GM23338 (cell line): ENCODE results near the gene DENND5B. TPM values are rescaled to one million over a fixed set of nuclear protein-coding genes. Genes with fewer than 3 reads are reported as not detected.

Source experiments
- ATAC-seq: fragments of 200-7000 bp; cut with Tn5 transposase; 3 replicates; pipeline ENCODE4 v1.9.1; 2020
- DNase-seq: peaks from one replicate; pipeline ENCODE4 v3.0.0-alpha.2; 2015; ENCODE audit warnings: low spot score
- H2AFZ ChIP-seq: fragments of 200-600 bp; sonication (generic); 2 replicates; pipeline ENCODE4 v1.8.0; 2016; ENCODE audit warnings: antibody characterized with exemption, mild to moderate bottlenecking, moderate library complexity
- H3F3A ChIP-seq: fragments of 200-600 bp; sonication (generic); replicated peaks from 2 replicates; pipeline ENCODE4 v1.8.0; 2017; ENCODE audit warnings: antibody characterized with exemption, mixed run types, low read depth
- H3K27ac ChIP-seq: fragments of 200-600 bp; sonication (generic); 2 replicates; pipeline ENCODE4 v1.6.1; 2016; ENCODE audit warnings: low read depth
- H3K27me3 ChIP-seq: fragments of 200-600 bp; sonication (generic); 2 replicates; pipeline ENCODE4 v1.8.0; 2016; ENCODE audit warnings: mild to moderate bottlenecking, mixed run types, moderate library complexity; ENCODE audit not compliant: insufficient read depth
- H3K36me3 ChIP-seq: fragments of 200-600 bp; sonication (generic); 2 replicates; pipeline ENCODE4 v1.8.0; 2016; ENCODE audit warnings: mild to moderate bottlenecking; ENCODE audit not compliant: insufficient read depth
- H3K4me1 ChIP-seq: fragments of 200-600 bp; sonication (generic); 2 replicates; pipeline ENCODE4 v1.8.0; 2016; ENCODE audit warnings: mild to moderate bottlenecking, moderate library complexity; ENCODE audit not compliant: insufficient read depth
- H3K4me2 ChIP-seq: fragments of 200-600 bp; sonication (generic); 2 replicates; pipeline ENCODE4 v1.7.1; 2017; ENCODE audit warnings: mixed run types
- H3K4me3 ChIP-seq: fragments of 200-600 bp; sonication (generic); 2 replicates; pipeline ENCODE4 v1.6.1; 2016; ENCODE audit warnings: mixed run types
- H3K79me2 ChIP-seq: fragments of 200-600 bp; sonication (generic); replicated peaks from 2 replicates; pipeline ENCODE4 v1.8.0; 2017; ENCODE audit warnings: mild to moderate bottlenecking; ENCODE audit not compliant: insufficient read depth
- H3K9me2 ChIP-seq: fragments of 200-600 bp; sonication (generic); 2 replicates; pipeline ENCODE4 v1.8.0; 2017; ENCODE audit not compliant: insufficient read depth
- H4K20me1 ChIP-seq: fragments of 200-600 bp; sonication (generic); replicated peaks from 2 replicates; pipeline ENCODE4 v1.8.0; 2017; ENCODE audit warnings: mild to moderate bottlenecking; ENCODE audit not compliant: insufficient read depth
- H3K27ac Mint-ChIP-seq: 2 replicates; pipeline ENCODE4 v1.8.0; 2020; ENCODE audit warnings: inconsistent platforms, mild to moderate bottlenecking, moderate library complexity, mixed read lengths
- H3K27me3 Mint-ChIP-seq: 3 replicates; pipeline ENCODE4 v1.8.0; 2022; ENCODE audit warnings: low read depth, mild to moderate bottlenecking, moderate library complexity, mixed read lengths, inconsistent platforms; ENCODE audit not compliant: insufficient read depth, poor library complexity
- H3K36me3 Mint-ChIP-seq: 3 replicates; pipeline ENCODE4 v1.8.0; 2021; ENCODE audit warnings: low read depth, mild to moderate bottlenecking, inconsistent platforms, moderate library complexity, mixed read lengths
- H3K4me1 Mint-ChIP-seq: 3 replicates; pipeline ENCODE4 v1.8.0; 2020; ENCODE audit warnings: mild to moderate bottlenecking, inconsistent platforms, mixed read lengths
- H3K4me3 Mint-ChIP-seq: 3 replicates; pipeline ENCODE4 v1.8.0; 2021; ENCODE audit warnings: moderate library complexity, mild to moderate bottlenecking, inconsistent platforms, mixed read lengths
- H3K9me3 Mint-ChIP-seq: 3 replicates; pipeline ENCODE4 v1.8.0; 2020; ENCODE audit warnings: moderate library complexity, mild to moderate bottlenecking, inconsistent platforms, mixed read lengths
- EZH2 ChIP-seq: fragments of 200-600 bp; sonication (generic); IDR thresholded peaks from one replicate; pipeline ENCODE4 v1.8.0; 2017; ENCODE audit warnings: antibody characterized with exemption, mild to moderate bottlenecking, low read depth; ENCODE audit not compliant: unreplicated experiment
- NANOG ChIP-seq: IDR thresholded peaks from 2 replicates; pipeline ENCODE4 v1.6.1; 2016; ENCODE audit warnings: antibody characterized with exemption, borderline replicate concordance
- ZNF331 ChIP-seq: fragments of 250-450 bp; sonication (Bioruptor Pico); IDR thresholded peaks from 2 replicates; pipeline ENCODE4 v1.5.0; 2020; ENCODE audit warnings: low read depth, mild to moderate bottlenecking, moderate library complexity
- polyA plus RNA-seq: library from polyadenylated mRNA; unstranded; fragments of >200 nt; fragmentation: Nextera tagmentation; extraction: Ambion mirVana; gene quantifications from 2 replicates; pipeline ENCODE4 v1.2.1, GENCODE V29; 2016
- total RNA-seq: library from RNA; depleted of rRNA; stranded (reverse); fragments of >200 nt; shearing (Covaris generic); gene quantifications from 2 replicates; pipeline ENCODE4 v1.2.3, GENCODE V29; 2014
- TF ChIP-seq, protein P1 (sequence below), 2 experiments: fragments of 200-600 bp in 1 of 2; sonication (generic) in 1 of 2; conservative IDR thresholded peaks; 2 replicates each; pipeline versions ENCODE4 v1.5.1 to v1.6.1; 2016 to 2017; ENCODE audit warnings: antibody characterized with exemption in 2 of 2, low read depth in 2 of 2, mild to moderate bottlenecking in 2 of 2, moderate library complexity in 1 of 2
- TF ChIP-seq, protein P2 (sequence below): fragments of 250-450 bp; sonication (Bioruptor Pico); IDR thresholded peaks from 2 replicates; pipeline ENCODE4 v1.5.0; 2020; ENCODE audit warnings: mild to moderate bottlenecking, moderate library complexity

DENND5B gene
- total and polyA plus RNA-seq, 2 experiments from 2014 or later: 6.5 to 17.2 TPM

DNA sequence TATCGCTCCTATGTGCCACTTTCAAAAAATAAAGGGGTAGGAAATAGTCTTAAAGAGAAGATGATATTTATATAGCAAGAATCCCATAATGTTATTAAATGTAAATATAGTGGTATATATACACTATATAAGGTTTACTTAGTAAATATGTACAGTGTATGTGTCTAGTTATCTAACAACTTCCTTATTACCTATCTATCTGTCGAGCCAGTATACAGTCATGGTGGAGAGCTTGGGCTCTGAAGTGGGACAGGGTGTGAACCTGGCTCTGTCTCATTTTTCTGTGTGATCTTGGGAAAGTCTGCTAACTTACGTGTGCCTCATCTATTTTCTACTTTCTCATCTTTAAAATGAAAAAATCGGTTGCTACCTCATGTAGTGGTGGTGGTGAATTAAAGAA lies 202.2 kb downstream of the DENND5B start:
- Histone ChIP-seq H3K4me3 (no peak overlapping the region), H3K9me2 (no peaks in the 10 kb centered on the region), H2AFZ (no peak overlapping the region), H3K79me2 (peaks cover 9% of the 10 kb centered on the region), H4K20me1 (no peaks in the 10 kb centered on the region), H3F3A (peaks cover 8% of the 10 kb centered on the region), H3K36me3 (no peaks in the 10 kb centered on the region), H3K27ac (0 out of 2 replicates have a peak overlapping the region, but pooled peaks have one; percentile 98), H3K4me1 (peaks cover 39% of the 10 kb centered on the region), H3K27me3 (no peaks in the 10 kb centered on the region), H3K4me2 (no peak overlapping the region)
- Mint-ChIP-seq H3K27ac (peak overlapping the region; percentile 42), H3K4me1 (peaks cover 65% of the 10 kb centered on the region), H3K27me3 (peaks cover 12% of the 10 kb centered on the region), H3K4me3 (no peak overlapping the region), H3K36me3 (no peaks in the 10 kb centered on the region), H3K9me3 (no peaks in the 10 kb centered on the region)
- TF ChIP-seq, protein P1, sequence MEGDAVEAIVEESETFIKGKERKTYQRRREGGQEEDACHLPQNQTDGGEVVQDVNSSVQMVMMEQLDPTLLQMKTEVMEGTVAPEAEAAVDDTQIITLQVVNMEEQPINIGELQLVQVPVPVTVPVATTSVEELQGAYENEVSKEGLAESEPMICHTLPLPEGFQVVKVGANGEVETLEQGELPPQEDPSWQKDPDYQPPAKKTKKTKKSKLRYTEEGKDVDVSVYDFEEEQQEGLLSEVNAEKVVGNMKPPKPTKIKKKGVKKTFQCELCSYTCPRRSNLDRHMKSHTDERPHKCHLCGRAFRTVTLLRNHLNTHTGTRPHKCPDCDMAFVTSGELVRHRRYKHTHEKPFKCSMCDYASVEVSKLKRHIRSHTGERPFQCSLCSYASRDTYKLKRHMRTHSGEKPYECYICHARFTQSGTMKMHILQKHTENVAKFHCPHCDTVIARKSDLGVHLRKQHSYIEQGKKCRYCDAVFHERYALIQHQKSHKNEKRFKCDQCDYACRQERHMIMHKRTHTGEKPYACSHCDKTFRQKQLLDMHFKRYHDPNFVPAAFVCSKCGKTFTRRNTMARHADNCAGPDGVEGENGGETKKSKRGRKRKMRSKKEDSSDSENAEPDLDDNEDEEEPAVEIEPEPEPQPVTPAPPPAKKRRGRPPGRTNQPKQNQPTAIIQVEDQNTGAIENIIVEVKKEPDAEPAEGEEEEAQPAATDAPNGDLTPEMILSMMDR (conservative IDR thresholded peaks at IDR 0.05; ENCODE audit: low read depth in 2 of 2): no peak
- TF ChIP-seq EZH2 (no peak), ZNF331 (no peak), NANOG (no peak)
- TF ChIP-seq, protein P2, sequence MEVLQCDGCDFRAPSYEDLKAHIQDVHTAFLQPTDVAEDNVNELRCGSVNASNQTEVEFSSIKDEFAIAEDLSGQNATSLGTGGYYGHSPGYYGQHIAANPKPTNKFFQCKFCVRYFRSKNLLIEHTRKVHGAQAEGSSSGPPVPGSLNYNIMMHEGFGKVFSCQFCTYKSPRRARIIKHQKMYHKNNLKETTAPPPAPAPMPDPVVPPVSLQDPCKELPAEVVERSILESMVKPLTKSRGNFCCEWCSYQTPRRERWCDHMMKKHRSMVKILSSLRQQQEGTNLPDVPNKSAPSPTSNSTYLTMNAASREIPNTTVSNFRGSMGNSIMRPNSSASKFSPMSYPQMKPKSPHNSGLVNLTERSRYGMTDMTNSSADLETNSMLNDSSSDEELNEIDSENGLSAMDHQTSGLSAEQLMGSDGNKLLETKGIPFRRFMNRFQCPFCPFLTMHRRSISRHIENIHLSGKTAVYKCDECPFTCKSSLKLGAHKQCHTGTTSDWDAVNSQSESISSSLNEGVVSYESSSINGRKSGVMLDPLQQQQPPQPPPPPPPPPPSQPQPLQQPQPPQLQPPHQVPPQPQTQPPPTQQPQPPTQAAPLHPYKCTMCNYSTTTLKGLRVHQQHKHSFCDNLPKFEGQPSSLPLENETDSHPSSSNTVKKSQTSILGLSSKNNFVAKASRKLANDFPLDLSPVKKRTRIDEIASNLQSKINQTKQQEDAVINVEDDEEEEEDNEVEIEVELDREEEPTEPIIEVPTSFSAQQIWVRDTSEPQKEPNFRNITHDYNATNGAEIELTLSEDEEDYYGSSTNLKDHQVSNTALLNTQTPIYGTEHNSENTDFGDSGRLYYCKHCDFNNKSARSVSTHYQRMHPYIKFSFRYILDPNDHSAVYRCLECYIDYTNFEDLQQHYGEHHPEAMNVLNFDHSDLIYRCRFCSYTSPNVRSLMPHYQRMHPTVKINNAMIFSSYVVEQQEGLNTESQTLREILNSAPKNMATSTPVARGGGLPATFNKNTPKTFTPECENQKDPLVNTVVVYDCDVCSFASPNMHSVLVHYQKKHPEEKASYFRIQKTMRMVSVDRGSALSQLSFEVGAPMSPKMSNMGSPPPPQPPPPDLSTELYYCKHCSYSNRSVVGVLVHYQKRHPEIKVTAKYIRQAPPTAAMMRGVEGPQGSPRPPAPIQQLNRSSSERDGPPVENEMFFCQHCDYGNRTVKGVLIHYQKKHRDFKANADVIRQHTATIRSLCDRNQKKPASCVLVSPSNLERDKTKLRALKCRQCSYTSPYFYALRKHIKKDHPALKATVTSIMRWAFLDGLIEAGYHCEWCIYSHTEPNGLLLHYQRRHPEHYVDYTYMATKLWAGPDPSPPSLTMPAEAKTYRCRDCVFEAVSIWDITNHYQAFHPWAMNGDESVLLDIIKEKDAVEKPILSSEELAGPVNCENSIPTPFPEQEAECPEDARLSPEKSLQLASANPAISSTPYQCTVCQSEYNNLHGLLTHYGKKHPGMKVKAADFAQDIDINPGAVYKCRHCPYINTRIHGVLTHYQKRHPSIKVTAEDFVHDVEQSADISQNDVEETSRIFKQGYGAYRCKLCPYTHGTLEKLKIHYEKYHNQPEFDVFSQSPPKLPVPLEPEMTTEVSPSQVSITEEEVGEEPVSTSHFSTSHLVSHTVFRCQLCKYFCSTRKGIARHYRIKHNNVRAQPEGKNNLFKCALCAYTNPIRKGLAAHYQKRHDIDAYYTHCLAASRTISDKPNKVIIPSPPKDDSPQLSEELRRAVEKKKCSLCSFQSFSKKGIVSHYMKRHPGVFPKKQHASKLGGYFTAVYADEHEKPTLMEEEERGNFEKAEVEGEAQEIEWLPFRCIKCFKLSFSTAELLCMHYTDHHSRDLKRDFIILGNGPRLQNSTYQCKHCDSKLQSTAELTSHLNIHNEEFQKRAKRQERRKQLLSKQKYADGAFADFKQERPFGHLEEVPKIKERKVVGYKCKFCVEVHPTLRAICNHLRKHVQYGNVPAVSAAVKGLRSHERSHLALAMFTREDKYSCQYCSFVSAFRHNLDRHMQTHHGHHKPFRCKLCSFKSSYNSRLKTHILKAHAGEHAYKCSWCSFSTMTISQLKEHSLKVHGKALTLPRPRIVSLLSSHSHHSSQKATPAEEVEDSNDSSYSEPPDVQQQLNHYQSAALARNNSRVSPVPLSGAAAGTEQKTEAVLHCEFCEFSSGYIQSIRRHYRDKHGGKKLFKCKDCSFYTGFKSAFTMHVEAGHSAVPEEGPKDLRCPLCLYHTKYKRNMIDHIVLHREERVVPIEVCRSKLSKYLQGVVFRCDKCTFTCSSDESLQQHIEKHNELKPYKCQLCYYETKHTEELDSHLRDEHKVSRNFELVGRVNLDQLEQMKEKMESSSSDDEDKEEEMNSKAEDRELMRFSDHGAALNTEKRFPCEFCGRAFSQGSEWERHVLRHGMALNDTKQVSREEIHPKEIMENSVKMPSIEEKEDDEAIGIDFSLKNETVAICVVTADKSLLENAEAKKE (CRISPR knock-in tag): no peak
- no peak for ATAC-seq
- DNase-seq: no peak
